ENCODE measurements around the gene RP9.

The RP9 gene

GRCh38 chr7:33109005-33109757 lies at the start of gene RP9:
Gene RP9 (minus strand): TSS chr7:33109404. CDS start chr7:33109372, 32 bp downstream.
- DNase-seq = peak; percentile 14

GRCh38 chr7:33157781-33158180 lies 48.6 kb upstream of the RP9 start:
- no peak for DNase-seq

- DNase-seq = no peak
These were observed 48.1 kb upstream of the RP9 start for GRCh38 chr7:33157311-33157710.

GRCh38 chr7:33156441-33156840 lies 47.2 kb upstream of the RP9 start:
- no peak for DNase-seq

GRCh38 chr7:33155811-33156210 lies 46.6 kb upstream of the RP9 start:
- no peak for DNase-seq

- no peak for DNase-seq
These were observed 42.9 kb upstream of the RP9 start for GRCh38 chr7:33152087-33152486.

- no peak for DNase-seq
These were observed 36.0 kb upstream of the RP9 start for GRCh38 chr7:33145156-33145555.

- DNase-seq = no peak
These were observed 35.0 kb upstream of the RP9 start for GRCh38 chr7:33143996-33144718.

GRCh38 chr7:33142585-33142984 lies 33.4 kb upstream of the RP9 start:
- no peak for DNase-seq

- DNase-seq = no peak
These were observed 27.9 kb upstream of the RP9 start for GRCh38 chr7:33137103-33137502.

GRCh38 chr7:33130184-33130583 lies 21.0 kb upstream of the RP9 start:
- DNase-seq = no peak

- no peak for DNase-seq
These were observed 20.6 kb upstream of the RP9 start for GRCh38 chr7:33129806-33130153.

GRCh38 chr7:33128990-33129805 lies 20.0 kb upstream of the RP9 start, which contains the start of gene BBS9:
Gene BBS9 (plus strand): TSS chr7:33129564. CDS start chr7:33146253, 16,689 bp downstream.
- DNase-seq = peak; percentile 86

GRCh38 chr7:33128631-33128989 lies 19.4 kb upstream of the RP9 start:
- no peak for DNase-seq

- no peak for DNase-seq
These were observed 17.9 kb upstream of the RP9 start for GRCh38 chr7:33127085-33127484.

GRCh38 chr7:33118383-33118782 lies 9.2 kb upstream of the RP9 start:
- no peak for DNase-seq

GRCh38 chr7:33114976-33115375 lies 5.8 kb upstream of the RP9 start:
- DNase-seq = no peak

GRCh38 chr7:33111614-33112013 lies 2.4 kb upstream of the RP9 start:
- DNase-seq = no peak

GRCh38 chr7:33109758-33110238 lies 594 bp upstream of the RP9 start:
- no peak for DNase-seq

- DNase-seq = no peak
These were observed 625 bp downstream of the RP9 start for GRCh38 chr7:33108554-33109004.

- no peak for DNase-seq
These were observed 1.8 kb downstream of the RP9 start for GRCh38 chr7:33107136-33108066.

GRCh38 chr7:33101906-33102305 lies 7.3 kb downstream of the RP9 start:
- no peak for DNase-seq

Measured in NCI-H1436 treated with DMSO at 0.1 percent for 48 hours (cell line).